NT2/D1 (cell line): ENCODE results near the gene CCDC77.

ENCODE experiments used
- SUZ12 ChIP-seq: IDR thresholded peaks from 2 replicates; pipeline ENCODE4 v1.6.1; 2011; ENCODE audit not compliant: insufficient read length, insufficient read depth; ENCODE audit errors: extremely low read depth
- YY1 ChIP-seq: IDR thresholded peaks from 2 replicates; pipeline ENCODE4 v1.6.1; 2011; ENCODE audit not compliant: insufficient read length, insufficient read depth

DNA sequence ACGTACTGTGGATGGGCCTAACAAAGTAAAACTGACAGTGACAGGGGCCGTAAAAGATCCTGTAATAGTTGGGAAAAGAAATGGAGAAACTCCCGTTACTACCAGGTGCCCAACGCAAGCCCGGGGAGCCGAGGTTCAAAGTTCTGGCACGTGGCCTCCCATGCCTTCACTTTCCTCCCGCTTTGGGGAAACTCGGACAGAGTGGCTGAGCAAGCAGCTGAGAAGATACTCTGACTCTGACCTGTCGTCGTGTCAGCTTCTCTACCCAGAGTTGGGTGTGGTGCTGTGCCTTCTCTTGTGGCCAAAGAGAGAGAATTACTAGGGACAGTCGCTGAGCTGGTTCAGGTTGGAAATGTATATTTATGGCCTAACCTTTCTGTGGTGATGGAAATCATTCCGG lies 60.0 kb downstream of the CCDC77 start:
- TF ChIP-seq SUZ12 (no peak), YY1 (no peak)
